HG03066 (cell line): Measurements from ENCODE around the gene CAV1.

Source experiments
- ATAC-seq: cut with Tn5 transposase; IDR thresholded peaks from one replicate; pipeline ENCODE4 v1.9.1; 2021; ENCODE audit warnings: low read depth; ENCODE audit not compliant: unreplicated experiment

Gene CAV1

GRCh38 chr7:116597384-116597783 lies 72.5 kb downstream of the CAV1 start:
- ATAC-seq = no peak

GRCh38 chr7:116598278-116598677 lies 73.4 kb downstream of the CAV1 start:
- ATAC-seq = no peak

GRCh38 chr7:116598861-116599260 lies 74.0 kb downstream of the CAV1 start:
- ATAC-seq = no peak

GRCh38 chr7:116601426-116601825 lies 76.6 kb downstream of the CAV1 start:
- no peak for ATAC-seq

- ATAC-seq = no peak
These were observed 82.5 kb downstream of the CAV1 start for GRCh38 chr7:116607299-116607698.

- ATAC-seq = no peak
These were observed 85.4 kb downstream of the CAV1 start for GRCh38 chr7:116610210-116610609.

- ATAC-seq = no peak
These were observed 85.9 kb downstream of the CAV1 start for GRCh38 chr7:116610721-116611120.
